ENCODE data around the gene SHISA9.

Gene SHISA9

GRCh38 chr16:13134836-13135235, 233.4 kb downstream of the SHISA9 start:
- no peak for DNase-seq

GRCh38 chr16:13136901-13137300, 235.5 kb downstream of the SHISA9 start:
- no peak for DNase-seq

- DNase-seq, result no peak
Measured at GRCh38 chr16:13138528-13138927, 237.1 kb downstream of the SHISA9 start.

GRCh38 chr16:13139661-13140241, 238.4 kb downstream of the SHISA9 start:
- DNase-seq, result no peak

- DNase-seq, result no peak
Measured at GRCh38 chr16:13143551-13143950, 242.2 kb downstream of the SHISA9 start.

GRCh38 chr16:13146829-13147228, 245.4 kb downstream of the SHISA9 start:
- DNase-seq, result no peak

- no peak for DNase-seq
Measured at GRCh38 chr16:13148294-13148693, 246.9 kb downstream of the SHISA9 start.

- DNase-seq, result no peak
Measured at GRCh38 chr16:13148836-13149235, 247.4 kb downstream of the SHISA9 start.

GRCh38 chr16:13150181-13150885, 248.9 kb downstream of the SHISA9 start:
- DNase-seq, result no peak

GRCh38 chr16:13153696-13154095, 252.3 kb downstream of the SHISA9 start:
- DNase-seq, result no peak

GRCh38 chr16:13154799-13155198, 253.4 kb downstream of the SHISA9 start:
- no peak for DNase-seq

GRCh38 chr16:13155377-13155776, 254.0 kb downstream of the SHISA9 start:
- DNase-seq, result no peak

- no peak for DNase-seq
Measured at GRCh38 chr16:13155780-13156179, 254.4 kb downstream of the SHISA9 start.

- DNase-seq, result no peak
Measured at GRCh38 chr16:13157082-13157481, 255.7 kb downstream of the SHISA9 start.

GRCh38 chr16:13158427-13158826, 257.0 kb downstream of the SHISA9 start:
- DNase-seq, result no peak

GRCh38 chr16:13165024-13165423, 263.6 kb downstream of the SHISA9 start:
- no peak for DNase-seq

- DNase-seq, result no peak
Measured at GRCh38 chr16:13168091-13168572, 266.7 kb downstream of the SHISA9 start.

GRCh38 chr16:13171313-13171712, 269.9 kb downstream of the SHISA9 start:
- no peak for DNase-seq

- DNase-seq, result no peak
Measured at GRCh38 chr16:13176711-13177110, 275.3 kb downstream of the SHISA9 start.

- DNase-seq, result no peak
Measured at GRCh38 chr16:13178318-13178717, 276.9 kb downstream of the SHISA9 start.

- DNase-seq, result no peak
Measured at GRCh38 chr16:13181432-13181831, 280.0 kb downstream of the SHISA9 start.

- no peak for DNase-seq
Measured at GRCh38 chr16:13186813-13187212, 285.4 kb downstream of the SHISA9 start.

GRCh38 chr16:13189250-13189649, 287.9 kb downstream of the SHISA9 start:
- DNase-seq, result no peak

GRCh38 chr16:13193721-13194120, 292.3 kb downstream of the SHISA9 start:
- no peak for DNase-seq

- no peak for DNase-seq
Measured at GRCh38 chr16:13194766-13195165, 293.4 kb downstream of the SHISA9 start.

All from activated naive CD4-positive, alpha-beta T cell (primary cell).